Non-pigmented ciliary epithelial cell (primary cell): ENCODE measurements around the gene C11orf42.

Experiments
- DNase-seq: peaks from one replicate; pipeline ENCODE4 v3.0.0-alpha.2; 2010; ENCODE audit warnings: low read depth

The C11orf42 gene

DNA sequence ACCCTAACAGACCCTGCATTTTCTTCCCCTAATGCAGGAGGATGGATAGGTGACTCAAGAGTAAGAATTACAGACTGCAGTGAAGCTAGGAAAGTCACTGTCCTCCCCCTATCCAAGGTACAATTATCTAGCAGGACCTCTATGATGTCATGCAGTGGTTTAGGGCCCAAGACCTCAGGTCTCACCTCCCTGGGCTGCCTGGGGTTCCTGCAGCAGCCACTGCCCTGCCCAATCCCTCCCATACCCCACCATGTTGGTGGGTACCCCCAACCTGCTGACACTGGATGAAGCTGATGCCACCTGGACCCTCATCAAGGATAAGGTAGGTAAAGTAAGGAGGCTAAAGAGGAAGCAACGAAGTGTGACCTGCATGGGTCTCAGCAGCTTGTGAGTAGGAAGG is at the start of gene C11orf42:
Gene C11orf42, plus strand, starts transcription at position 192 of the 400 bp plus-strand sequence. Its CDS starts 59 bp downstream, at position 251.
- DNase-seq, result no peak

GRCh38 chr11:6156628-6157359 is 48.6 kb upstream of the C11orf42 start:
- no peak for DNase-seq

- DNase-seq, result no peak
Measured at GRCh38 chr11:6170226-6170625, 35.1 kb upstream of the C11orf42 start, which contains the start of gene OR52B2. OR52B2 (minus strand) TSS chr11:6170326; CDS start chr11:6170326, 0 bp downstream.

DNA sequence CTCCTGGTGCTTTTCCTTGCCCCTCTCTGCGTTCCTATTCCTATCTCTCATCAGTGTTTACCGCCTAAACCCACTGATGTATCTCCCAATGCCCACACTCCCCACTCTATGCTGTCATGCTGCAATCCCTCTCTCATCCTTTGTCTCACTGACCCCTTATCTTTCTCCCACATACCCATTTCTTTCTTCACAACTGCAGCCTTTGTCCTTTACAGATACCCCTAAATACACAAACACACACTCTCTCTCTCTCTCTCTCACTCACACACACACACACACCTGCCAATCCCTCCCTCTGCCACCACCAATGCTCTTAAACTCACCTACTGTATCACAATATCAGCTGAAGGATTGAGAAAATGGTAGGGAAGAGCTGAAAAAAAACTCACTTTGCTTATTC is 29.9 kb upstream of the C11orf42 start:
- no peak for DNase-seq

GRCh38 chr11:6191742-6192141 is 13.6 kb upstream of the C11orf42 start:
- DNase-seq, result no peak

GRCh38 chr11:6194065-6194581 is 11.2 kb upstream of the C11orf42 start:
- DNase-seq, result no peak

GRCh38 chr11:6196396-6196795 is 9.0 kb upstream of the C11orf42 start:
- no peak for DNase-seq

- no peak for DNase-seq
Measured at GRCh38 chr11:6197466-6198200, 7.7 kb upstream of the C11orf42 start.

- DNase-seq, result no peak
Measured at GRCh38 chr11:6199174-6199810, 6.1 kb upstream of the C11orf42 start, which contains the start of gene OR52W1. OR52W1 (plus strand) TSS chr11:6199224; CDS start chr11:6199224, 0 bp downstream.

DNA sequence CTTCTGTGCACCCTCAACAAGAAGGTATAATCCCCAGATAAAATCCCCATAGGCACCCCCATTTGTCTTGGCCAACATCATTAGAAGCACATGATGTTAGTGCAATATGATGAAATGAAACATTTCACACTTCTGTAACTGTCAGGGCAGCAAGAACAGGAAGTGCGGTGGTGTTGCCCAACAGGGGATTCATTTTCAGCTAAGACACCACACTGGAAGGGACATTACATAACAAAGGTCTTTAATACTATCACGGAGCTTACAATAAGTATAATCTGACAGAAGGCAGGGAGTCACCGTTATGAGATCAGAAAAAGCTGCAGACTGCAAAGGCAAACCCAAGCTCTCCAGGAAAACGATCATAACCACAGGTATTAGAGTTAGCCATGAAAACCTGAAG is 4.4 kb upstream of the C11orf42 start:
- no peak for DNase-seq

DNA sequence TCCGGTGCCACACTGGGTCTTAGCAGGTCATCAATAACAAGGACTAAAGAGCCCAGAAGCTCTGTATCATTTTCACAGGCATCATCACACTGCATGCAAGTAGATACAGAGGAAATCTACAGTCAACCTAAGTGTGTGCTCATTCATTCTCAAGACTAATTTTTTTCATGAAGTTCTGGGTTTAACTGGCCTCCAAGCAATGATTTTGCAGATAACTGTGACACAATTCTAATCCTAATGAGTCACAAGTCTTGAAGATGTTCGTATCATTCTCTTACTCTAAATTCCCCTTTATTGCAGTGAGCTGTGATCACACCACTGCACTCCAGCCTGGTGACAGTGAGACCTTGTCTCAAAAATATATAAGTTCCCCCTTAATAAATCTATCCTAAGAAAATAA is 3.9 kb upstream of the C11orf42 start:
- no peak for DNase-seq

DNA sequence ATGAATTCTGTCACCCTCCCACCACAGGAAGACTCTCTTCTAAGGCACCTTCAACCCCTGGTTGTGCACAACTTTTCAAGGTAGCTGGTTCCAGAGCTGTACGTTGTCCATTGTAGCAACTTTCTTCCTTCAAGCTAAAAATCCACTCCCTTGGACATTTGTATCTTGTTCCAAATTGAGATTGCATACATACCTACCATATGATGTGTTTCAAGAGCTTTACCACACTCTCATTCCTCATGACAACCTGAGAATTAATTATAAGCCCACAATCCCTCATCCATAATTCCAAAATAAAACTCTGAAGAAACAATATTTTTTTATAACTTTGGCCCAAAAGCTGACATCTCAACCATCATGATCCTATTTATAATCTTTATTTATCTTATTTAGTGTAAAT is 3.3 kb upstream of the C11orf42 start:
- no peak for DNase-seq

- no peak for DNase-seq
Measured at GRCh38 chr11:6203327-6203726, 2.0 kb upstream of the C11orf42 start.

GRCh38 chr11:6204706-6205105 is 651 bp upstream of the C11orf42 start:
- DNase-seq, result no peak

GRCh38 chr11:6206456-6207180 is 1.3 kb downstream of the C11orf42 start:
- no peak for DNase-seq

GRCh38 chr11:6209801-6210200 is 4.4 kb downstream of the C11orf42 start:
- DNase-seq, result no peak

GRCh38 chr11:6210274-6210955 is 5.1 kb downstream of the C11orf42 start:
- DNase-seq, result no peak

DNA sequence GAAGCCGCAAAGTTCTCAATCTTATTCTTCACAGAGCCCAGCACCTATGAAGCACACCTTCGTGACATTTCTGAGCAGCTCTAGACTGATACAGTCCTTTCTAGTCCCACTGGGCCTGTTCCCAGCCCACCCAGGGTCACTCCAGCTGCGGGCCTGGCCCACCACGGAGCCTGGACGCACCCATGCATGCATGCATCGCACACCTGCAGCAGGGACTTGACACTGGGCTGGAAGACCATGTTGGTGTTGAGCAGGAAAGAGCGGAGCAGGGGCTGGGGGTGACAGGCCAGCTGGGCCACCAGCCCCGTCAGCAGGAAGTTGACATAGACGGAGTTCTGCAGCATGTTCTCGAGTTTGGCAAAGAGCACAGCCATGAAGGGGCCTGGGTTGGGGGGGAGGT is 9.2 kb downstream of the C11orf42 start:
- DNase-seq, result no peak

- no peak for DNase-seq
Measured at GRCh38 chr11:6216501-6216900, 11.1 kb downstream of the C11orf42 start.

DNA sequence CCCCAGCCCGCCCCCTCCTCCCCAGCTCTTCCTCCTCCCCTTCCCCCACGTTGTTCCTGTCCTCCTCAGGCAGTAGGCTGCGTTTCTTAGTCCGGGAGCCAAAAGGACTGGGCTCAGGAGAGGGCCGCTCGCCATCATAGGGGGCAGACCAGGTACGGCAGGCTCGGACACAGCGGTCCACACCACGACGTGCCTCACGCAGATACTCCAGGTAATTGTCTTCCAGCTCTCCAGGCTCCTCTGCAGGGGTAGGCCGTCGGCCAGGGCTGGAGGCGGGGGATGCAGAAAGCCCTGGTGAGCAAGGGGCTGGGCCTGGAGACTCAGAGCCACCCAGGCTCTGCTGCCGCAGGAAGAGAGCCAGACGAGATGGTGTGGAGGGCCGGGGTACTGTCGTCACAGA is 12.4 kb downstream of the C11orf42 start:
- no peak for DNase-seq

- DNase-seq, result peak; percentile 67
Measured at GRCh38 chr11:6219359-6219758, 14.0 kb downstream of the C11orf42 start.
